Measurements from ENCODE around the gene LRWD1.

LRWD1 gene

DNA sequence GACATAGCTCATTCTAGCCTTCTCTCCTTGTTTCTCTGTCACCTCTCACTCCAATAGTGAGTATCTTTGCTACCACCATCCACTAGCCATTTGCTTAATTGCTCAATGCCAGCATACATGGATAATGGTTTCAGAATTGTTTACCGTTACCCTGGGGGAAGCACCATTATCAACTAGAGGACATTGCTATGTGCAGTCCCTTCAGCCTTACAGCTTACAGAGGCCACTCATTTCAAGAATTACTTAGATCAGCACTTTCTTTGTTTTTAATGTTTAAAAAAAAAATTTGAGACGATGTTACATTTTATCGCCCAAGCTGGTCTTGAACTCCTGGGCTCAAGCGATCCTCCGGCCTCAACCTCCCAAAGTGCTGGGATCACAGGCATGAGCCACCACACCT lies 46.2 kb upstream of the LRWD1 start:
- TF ChIP-seq POLR2AphosphoS5 (IDR thresholded peaks at IDR 0.05; ENCODE audit: low read depth, low read length): no peak
- TF ChIP-seq, protein P1, sequence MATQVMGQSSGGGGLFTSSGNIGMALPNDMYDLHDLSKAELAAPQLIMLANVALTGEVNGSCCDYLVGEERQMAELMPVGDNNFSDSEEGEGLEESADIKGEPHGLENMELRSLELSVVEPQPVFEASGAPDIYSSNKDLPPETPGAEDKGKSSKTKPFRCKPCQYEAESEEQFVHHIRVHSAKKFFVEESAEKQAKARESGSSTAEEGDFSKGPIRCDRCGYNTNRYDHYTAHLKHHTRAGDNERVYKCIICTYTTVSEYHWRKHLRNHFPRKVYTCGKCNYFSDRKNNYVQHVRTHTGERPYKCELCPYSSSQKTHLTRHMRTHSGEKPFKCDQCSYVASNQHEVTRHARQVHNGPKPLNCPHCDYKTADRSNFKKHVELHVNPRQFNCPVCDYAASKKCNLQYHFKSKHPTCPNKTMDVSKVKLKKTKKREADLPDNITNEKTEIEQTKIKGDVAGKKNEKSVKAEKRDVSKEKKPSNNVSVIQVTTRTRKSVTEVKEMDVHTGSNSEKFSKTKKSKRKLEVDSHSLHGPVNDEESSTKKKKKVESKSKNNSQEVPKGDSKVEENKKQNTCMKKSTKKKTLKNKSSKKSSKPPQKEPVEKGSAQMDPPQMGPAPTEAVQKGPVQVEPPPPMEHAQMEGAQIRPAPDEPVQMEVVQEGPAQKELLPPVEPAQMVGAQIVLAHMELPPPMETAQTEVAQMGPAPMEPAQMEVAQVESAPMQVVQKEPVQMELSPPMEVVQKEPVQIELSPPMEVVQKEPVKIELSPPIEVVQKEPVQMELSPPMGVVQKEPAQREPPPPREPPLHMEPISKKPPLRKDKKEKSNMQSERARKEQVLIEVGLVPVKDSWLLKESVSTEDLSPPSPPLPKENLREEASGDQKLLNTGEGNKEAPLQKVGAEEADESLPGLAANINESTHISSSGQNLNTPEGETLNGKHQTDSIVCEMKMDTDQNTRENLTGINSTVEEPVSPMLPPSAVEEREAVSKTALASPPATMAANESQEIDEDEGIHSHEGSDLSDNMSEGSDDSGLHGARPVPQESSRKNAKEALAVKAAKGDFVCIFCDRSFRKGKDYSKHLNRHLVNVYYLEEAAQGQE (IDR thresholded peaks at IDR 0.05; ENCODE audit: insufficient read depth in 1 of 2, low read depth in 2 of 2, low read length in 2 of 2): no peak

DNA sequence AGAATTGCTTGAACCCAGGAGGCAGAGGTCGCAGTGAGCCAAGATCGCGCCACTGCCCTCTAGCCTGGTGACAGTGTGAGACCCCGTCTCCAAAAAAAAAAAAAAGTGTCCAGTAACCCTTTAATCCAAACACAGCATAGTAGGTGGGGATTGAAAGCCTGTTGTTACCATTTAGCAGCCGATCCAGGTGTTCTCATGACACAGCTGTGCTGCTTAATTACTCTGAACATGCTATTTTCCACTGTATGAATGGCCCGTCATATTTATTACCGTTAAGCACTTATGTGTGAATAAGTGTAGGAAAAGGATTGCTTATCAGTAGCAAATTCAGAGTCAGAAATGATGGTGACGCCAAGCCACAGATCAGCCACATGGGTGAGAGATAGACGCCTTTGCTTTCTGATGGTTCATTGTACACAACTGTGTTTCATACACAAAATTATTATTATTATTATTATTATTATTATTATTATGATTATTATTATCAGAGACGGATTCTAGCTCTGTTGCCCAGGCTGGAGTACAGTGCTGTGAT lies 43.0 kb upstream of the LRWD1 start:
- TF ChIP-seq SIN3A (IDR thresholded peaks at IDR 0.05; ENCODE audit: borderline replicate concordance, insufficient read depth, low read length): no peak
- no peak for TF ChIP-seq FOXP2 (optimal IDR thresholded peaks at IDR 0.05; ENCODE audit: borderline replicate concordance, extremely low read depth, extremely low read length, insufficient read depth)
- no peak for TF ChIP-seq TAF1 (IDR thresholded peaks at IDR 0.05; ENCODE audit: borderline replicate concordance, insufficient read depth, low read length)
- no peak for TF ChIP-seq POLR2AphosphoS5 (IDR thresholded peaks at IDR 0.05; ENCODE audit: low read depth, low read length)
- TF ChIP-seq, protein P1 (IDR thresholded peaks at IDR 0.05; ENCODE audit: insufficient read depth in 1 of 2, low read depth in 2 of 2, low read length in 2 of 2): no peak

DNA sequence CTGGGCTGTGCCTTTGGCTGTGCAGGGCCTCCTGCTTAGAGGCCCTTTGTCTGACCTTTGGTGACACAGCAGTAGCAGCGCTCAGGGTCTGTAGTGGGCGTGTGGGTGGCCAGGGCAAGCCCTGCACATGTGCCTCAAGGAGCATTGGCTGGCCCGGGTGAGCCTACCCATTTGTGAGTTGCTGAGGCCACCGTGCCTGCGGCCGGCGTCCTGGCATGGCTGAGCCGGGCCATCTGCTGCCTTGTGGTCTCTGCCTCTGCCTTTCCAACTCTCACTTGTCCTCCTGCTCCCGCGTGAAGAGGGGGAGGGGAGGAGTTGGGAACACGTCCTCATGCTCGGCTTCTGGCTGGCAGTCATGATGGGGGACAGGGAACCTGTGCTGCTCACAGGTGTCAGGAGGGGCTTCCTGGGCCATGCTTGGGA lies 40.6 kb upstream of the LRWD1 start:
- TF ChIP-seq SIN3A (IDR thresholded peaks at IDR 0.05; ENCODE audit: borderline replicate concordance, insufficient read depth, low read length) (no peak), FOXP2 (optimal IDR thresholded peaks at IDR 0.05; ENCODE audit: borderline replicate concordance, extremely low read depth, extremely low read length, insufficient read depth) (no peak), POLR2AphosphoS5 (IDR thresholded peaks at IDR 0.05; ENCODE audit: low read depth, low read length) (no peak), TAF1 (IDR thresholded peaks at IDR 0.05; ENCODE audit: borderline replicate concordance, insufficient read depth, low read length) (no peak)
- TF ChIP-seq, protein P1 (IDR thresholded peaks at IDR 0.05; ENCODE audit: insufficient read depth in 1 of 2, low read depth in 2 of 2, low read length in 2 of 2): no peak

DNA sequence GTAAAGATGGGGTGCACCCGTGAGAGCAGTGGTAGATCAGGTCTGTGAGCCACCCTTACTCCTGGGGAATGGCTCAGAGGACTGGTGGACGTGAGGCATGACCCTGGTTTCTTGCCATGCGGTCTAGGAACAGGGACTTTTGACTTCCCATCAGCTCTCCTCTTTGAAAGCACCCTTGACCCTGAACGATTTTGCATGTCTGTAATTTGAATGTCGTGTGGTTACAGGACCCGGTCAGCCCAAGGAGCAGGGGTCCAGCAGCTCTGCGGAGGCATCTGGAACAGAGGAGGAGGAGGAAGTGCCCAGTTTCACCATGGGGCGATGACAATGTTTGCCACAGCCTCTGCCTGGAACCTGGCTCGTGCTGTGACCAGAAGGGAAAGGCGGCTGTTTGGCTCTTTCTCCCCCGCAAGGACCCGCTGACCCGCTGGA lies 40.0 kb upstream of the LRWD1 start:
- TF ChIP-seq POLR2AphosphoS5 (IDR thresholded peaks at IDR 0.05; ENCODE audit: low read depth, low read length) (no peak), SIN3A (IDR thresholded peaks at IDR 0.05; ENCODE audit: borderline replicate concordance, insufficient read depth, low read length) (no peak), FOXP2 (optimal IDR thresholded peaks at IDR 0.05; ENCODE audit: borderline replicate concordance, extremely low read depth, extremely low read length, insufficient read depth) (no peak), TAF1 (IDR thresholded peaks at IDR 0.05; ENCODE audit: borderline replicate concordance, insufficient read depth, low read length) (no peak)
- TF ChIP-seq, protein P1 (IDR thresholded peaks at IDR 0.05; ENCODE audit: insufficient read depth in 1 of 2, low read depth in 2 of 2, low read length in 2 of 2): no peak
